WERI-Rb-1 (cell line): Measurements from ENCODE around the gene BACE2.
"Not testable (repeated sequence)": the region's sequence is repeated elsewhere in the genome, so short reads cannot be mapped to it uniquely, and the experiment has no call there.

Experiments used
- DNase-seq: peaks from one replicate; pipeline ENCODE4 v3.0.0-alpha.2; 2020
- H3K27ac ChIP-seq: fragments of 250-450 bp; sonication (Bioruptor Pico); 2 replicates; pipeline ENCODE4 v1.5.1; 2020; ENCODE audit warnings: mild to moderate bottlenecking, moderate library complexity
- H3K27me3 ChIP-seq: fragments of 250-450 bp; sonication (Bioruptor Pico); 2 replicates; pipeline ENCODE4 v1.5.1; 2021; ENCODE audit warnings: mild to moderate bottlenecking, low read depth, moderate library complexity; ENCODE audit not compliant: insufficient read depth, severe bottlenecking
- H3K36me3 ChIP-seq: fragments of 250-450 bp; sonication (Bioruptor Pico); 2 replicates; pipeline ENCODE4 v1.5.1; 2020; ENCODE audit warnings: mild to moderate bottlenecking, moderate library complexity
- H3K4me3 ChIP-seq: 2 replicates; pipeline ENCODE4 v1.5.1; 2011; ENCODE audit warnings: low read depth, mild to moderate bottlenecking, control low read depth, low read length
- H3K9me3 ChIP-seq: fragments of 250-450 bp; sonication (Bioruptor Pico); 2 replicates; pipeline ENCODE4 v1.5.1; 2021; ENCODE audit warnings: mild to moderate bottlenecking, moderate library complexity; ENCODE audit not compliant: severe bottlenecking
- TF ChIP-seq, protein P1 (sequence below): IDR thresholded peaks from 2 replicates; pipeline ENCODE4 v1.5.1; 2011; ENCODE audit warnings: low read depth, mild to moderate bottlenecking, control low read depth, inconsistent platforms, low read length

BACE2 gene

GRCh38 chr21:41302976-41303375, 135.0 kb downstream of the BACE2 start:
- Histone ChIP-seq H3K27me3 (no peaks in the 10 kb centered on the region), H3K36me3 (no peaks in the 10 kb centered on the region), H3K27ac (no peak overlapping the region), H3K4me3 (no peak overlapping the region), H3K9me3 (peaks cover 16% of the 10 kb centered on the region)
- DNase-seq: no peak
- TF ChIP-seq, protein P1, sequence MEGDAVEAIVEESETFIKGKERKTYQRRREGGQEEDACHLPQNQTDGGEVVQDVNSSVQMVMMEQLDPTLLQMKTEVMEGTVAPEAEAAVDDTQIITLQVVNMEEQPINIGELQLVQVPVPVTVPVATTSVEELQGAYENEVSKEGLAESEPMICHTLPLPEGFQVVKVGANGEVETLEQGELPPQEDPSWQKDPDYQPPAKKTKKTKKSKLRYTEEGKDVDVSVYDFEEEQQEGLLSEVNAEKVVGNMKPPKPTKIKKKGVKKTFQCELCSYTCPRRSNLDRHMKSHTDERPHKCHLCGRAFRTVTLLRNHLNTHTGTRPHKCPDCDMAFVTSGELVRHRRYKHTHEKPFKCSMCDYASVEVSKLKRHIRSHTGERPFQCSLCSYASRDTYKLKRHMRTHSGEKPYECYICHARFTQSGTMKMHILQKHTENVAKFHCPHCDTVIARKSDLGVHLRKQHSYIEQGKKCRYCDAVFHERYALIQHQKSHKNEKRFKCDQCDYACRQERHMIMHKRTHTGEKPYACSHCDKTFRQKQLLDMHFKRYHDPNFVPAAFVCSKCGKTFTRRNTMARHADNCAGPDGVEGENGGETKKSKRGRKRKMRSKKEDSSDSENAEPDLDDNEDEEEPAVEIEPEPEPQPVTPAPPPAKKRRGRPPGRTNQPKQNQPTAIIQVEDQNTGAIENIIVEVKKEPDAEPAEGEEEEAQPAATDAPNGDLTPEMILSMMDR: no peak

DNA sequence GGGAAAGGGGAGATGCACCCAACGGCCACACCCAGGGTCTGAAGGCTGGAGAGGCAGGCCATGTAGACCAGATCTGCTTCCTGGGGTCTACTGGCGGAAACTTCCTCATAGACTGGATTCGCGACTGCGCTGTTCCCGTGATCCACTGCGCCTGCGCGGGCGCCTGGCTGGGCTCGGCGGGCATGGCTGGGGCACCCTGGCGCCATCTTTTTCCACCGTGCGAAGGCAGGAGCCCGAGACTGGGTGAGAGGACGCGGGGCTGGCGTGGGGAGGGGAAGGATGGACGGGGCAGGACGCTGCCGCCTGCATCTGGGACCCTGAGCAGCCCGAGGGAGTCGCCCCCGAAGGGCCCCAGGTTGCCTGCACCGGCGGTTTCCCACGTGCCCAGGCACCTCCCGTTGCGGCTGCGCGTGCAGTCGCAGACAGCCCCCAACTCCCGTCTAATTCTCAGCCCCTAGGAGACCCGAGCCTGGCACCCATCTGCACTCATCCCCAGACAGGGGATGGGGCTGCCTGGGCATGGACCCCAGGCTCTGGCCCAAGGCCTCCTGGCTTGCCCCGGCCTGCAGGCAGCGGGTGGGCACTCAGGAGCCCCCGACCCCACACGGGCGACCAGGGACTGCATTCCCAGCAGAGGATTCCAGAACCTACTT, 136.2 kb downstream of the BACE2 start:
- no peak for DNase-seq
- Histone ChIP-seq H3K4me3 (no peak overlapping the region), H3K9me3 (peaks cover 16% of the 10 kb centered on the region), H3K36me3 (no peaks in the 10 kb centered on the region), H3K27ac (no peak overlapping the region), H3K27me3 (no peaks in the 10 kb centered on the region)
- TF ChIP-seq, protein P1: no peak

DNA sequence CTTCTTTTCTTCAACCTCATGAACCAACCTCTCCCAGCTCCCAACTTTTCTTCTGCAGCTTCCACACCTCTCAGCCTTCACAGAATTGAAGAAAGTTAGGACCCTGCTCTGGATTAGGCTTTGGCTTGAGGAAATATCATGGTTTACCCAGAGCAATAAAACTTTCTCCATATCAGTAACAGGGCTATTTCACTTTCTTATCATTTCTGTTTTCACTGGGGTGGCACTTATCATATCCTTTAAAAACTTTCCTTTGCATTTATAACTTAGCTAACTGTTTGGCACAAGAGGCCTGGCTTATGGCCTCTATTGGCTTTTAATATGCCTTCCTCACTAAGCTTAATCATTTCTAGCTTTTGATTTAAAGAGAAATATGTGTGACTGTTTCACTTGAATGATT, 139.3 kb downstream of the BACE2 start:
- TF ChIP-seq, protein P1: no peak
- Histone ChIP-seq H3K27ac (no peak overlapping the region), H3K4me3 (no peak overlapping the region), H3K36me3 (no peaks in the 10 kb centered on the region), H3K27me3 (no peaks in the 10 kb centered on the region), H3K9me3 (peaks cover 9% of the 10 kb centered on the region)
- no peak for DNase-seq

GRCh38 chr21:41313285-41314164, 145.6 kb downstream of the BACE2 start:
- not testable (repeated sequence) for H3K27ac ChIP-seq, DNase-seq, H3K27me3 ChIP-seq, H3K4me3 ChIP-seq, H3K9me3 ChIP-seq, H3K36me3 ChIP-seq

GRCh38 chr21:41315726-41316125, 147.8 kb downstream of the BACE2 start:
- no peaks in the 10 kb centered on the region for H3K27me3 ChIP-seq
- TF ChIP-seq, protein P1: no peak
- no peak overlapping the region for H3K27ac ChIP-seq
- no peak overlapping the region for H3K4me3 ChIP-seq
- no peak for DNase-seq
- no peaks in the 10 kb centered on the region for H3K36me3 ChIP-seq
- no peaks in the 10 kb centered on the region for H3K9me3 ChIP-seq

DNA sequence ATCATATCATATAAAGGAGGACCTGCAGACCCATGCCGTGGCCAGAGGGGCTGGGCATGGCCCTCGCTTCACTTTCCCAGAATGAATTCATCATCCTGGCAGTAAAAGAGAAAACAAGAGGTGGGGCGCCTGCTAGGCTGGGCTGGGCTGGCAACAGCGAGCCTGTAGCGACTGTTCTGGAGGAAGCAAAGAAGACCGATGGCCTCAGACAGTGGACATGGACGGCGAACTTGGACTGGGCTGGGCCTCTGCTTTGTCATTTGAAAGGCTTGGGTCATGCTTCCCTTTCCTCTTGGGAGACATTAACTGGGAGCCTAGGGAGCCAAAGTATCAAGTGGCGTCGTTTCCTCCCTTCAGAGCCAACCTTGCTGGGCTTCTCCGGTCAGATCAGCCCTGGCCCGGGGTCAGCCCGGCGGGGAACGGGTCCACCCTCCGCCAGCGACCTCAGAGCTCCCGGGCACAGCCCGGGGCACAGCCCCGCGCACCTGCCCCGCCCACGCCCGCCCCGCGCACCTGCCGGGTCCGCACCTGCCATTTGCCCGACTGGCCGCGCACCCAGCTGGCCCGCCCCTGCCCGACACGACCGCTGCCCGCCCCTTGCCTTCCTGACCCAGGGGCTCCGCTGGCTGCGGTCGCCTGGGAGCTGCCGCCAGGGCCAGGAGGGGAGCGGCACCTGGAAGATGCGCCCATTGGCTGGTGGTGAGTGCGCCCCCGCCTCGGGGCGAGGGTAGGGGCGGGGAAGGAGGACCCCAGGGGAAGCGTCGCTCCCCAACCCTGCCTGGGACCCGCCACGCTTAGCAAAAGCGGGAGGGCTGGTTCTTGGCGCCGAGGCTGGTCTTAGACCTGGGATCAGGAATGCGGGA, 148.5 kb downstream of the BACE2 start, which contains the start of gene FAM3B:
TSS of gene FAM3B (plus strand) at position 602 of the 863 bp plus-strand sequence. CDS start at position 681, 79 bp downstream.
- Histone ChIP-seq H3K36me3 (no peaks in the 10 kb centered on the region), H3K9me3 (no peaks in the 10 kb centered on the region), H3K4me3 (no peak within 1 kb of the TSS), H3K27me3 (no peaks in the 10 kb centered on the region), H3K27ac (no peak within 1 kb of the TSS)
- TF ChIP-seq, protein P1: no peak
- DNase-seq: no peak
